SKM-1 treated with dmso at 0.1 percent for 144 hours (cell line): ENCODE data around the gene TBC1D2B.
"Not testable (repeated sequence)": the region's sequence is repeated elsewhere in the genome, so short reads cannot be mapped to it uniquely, and the experiment has no call there.

Source experiments
- DNase-seq: peaks from one replicate; lab custom pipeline; 2025; ENCODE audit not compliant: unreplicated experiment; lab: John Stamatoyannopoulos, UW

TBC1D2B gene

GRCh38 chr15:78004919-78005634, 72.4 kb downstream of the TBC1D2B start:
- DNase-seq: no peak

GRCh38 chr15:78004222-78004727, 73.2 kb downstream of the TBC1D2B start:
- no peak for DNase-seq

- DNase-seq: no peak
These were observed 73.9 kb downstream of the TBC1D2B start for GRCh38 chr15:78003539-78004008.

GRCh38 chr15:78002996-78003395, 74.5 kb downstream of the TBC1D2B start:
- no peak for DNase-seq

GRCh38 chr15:78001656-78002055, 75.9 kb downstream of the TBC1D2B start:
- no peak for DNase-seq

- no peak for DNase-seq
These were observed 76.6 kb downstream of the TBC1D2B start for GRCh38 chr15:78000927-78001249.

- peak; percentile 26 for DNase-seq
These were observed 77.2 kb downstream of the TBC1D2B start for GRCh38 chr15:78000091-78000926.

GRCh38 chr15:77999486-77999885, 78.0 kb downstream of the TBC1D2B start:
- DNase-seq: no peak

- DNase-seq: no peak
These were observed 78.9 kb downstream of the TBC1D2B start for GRCh38 chr15:77998592-77998991.

GRCh38 chr15:77997761-77998554, 79.6 kb downstream of the TBC1D2B start:
- not testable (repeated sequence) for DNase-seq

- DNase-seq: not testable (repeated sequence)
These were observed 80.3 kb downstream of the TBC1D2B start for GRCh38 chr15:77997221-77997620.

- DNase-seq: not testable (repeated sequence)
These were observed 80.8 kb downstream of the TBC1D2B start for GRCh38 chr15:77996713-77997171.

- not testable (repeated sequence) for DNase-seq
These were observed 81.3 kb downstream of the TBC1D2B start for GRCh38 chr15:77996226-77996625.

- DNase-seq: not testable (repeated sequence)
These were observed 82.0 kb downstream of the TBC1D2B start for GRCh38 chr15:77995537-77995918.

GRCh38 chr15:77994893-77995536, 82.5 kb downstream of the TBC1D2B start:
- not testable (repeated sequence) for DNase-seq

GRCh38 chr15:77993970-77994693, 83.4 kb downstream of the TBC1D2B start:
- not testable (repeated sequence) for DNase-seq

GRCh38 chr15:77993374-77993911, 84.1 kb downstream of the TBC1D2B start:
- no peak for DNase-seq

GRCh38 chr15:77992356-77993222, 84.9 kb downstream of the TBC1D2B start:
- no peak for DNase-seq
